H9 (cell line): ENCODE measurements around the gene TENM3. TPM values are rescaled to one million over a fixed set of nuclear protein-coding genes. Genes with fewer than 3 reads are reported as not detected.
A peak's percentile ranks its signal among the peaks of the same experiment; 100 is the strongest.

ENCODE experiments used
- DNase-seq: peaks from one replicate; pipeline ENCODE4 v3.0.0-alpha.2; 2017
- H2AFZ ChIP-seq: one replicate; pipeline ENCODE4 v1.6.1; 2013; ENCODE audit warnings: mild to moderate bottlenecking, low read length, control low read depth, moderate library complexity
- H2AK5ac ChIP-seq: 2 replicates; pipeline ENCODE4 v1.6.1; 2013; ENCODE audit warnings: low read length, control low read depth, mixed read lengths; ENCODE audit not compliant: insufficient read length
- H2BK120ac ChIP-seq: one replicate; pipeline ENCODE4 v1.6.1; 2013; ENCODE audit warnings: low read depth, mild to moderate bottlenecking, low read length, control low read depth, inconsistent platforms; ENCODE audit not compliant: poor library complexity, severe bottlenecking
- H2BK12ac ChIP-seq: 2 replicates; pipeline ENCODE4 v1.6.1; 2013; ENCODE audit warnings: low read length, control low read depth, mixed read lengths, low read depth; ENCODE audit not compliant: insufficient read length
- H2BK15ac ChIP-seq: 2 replicates; pipeline ENCODE4 v1.6.1; 2013; ENCODE audit warnings: low read depth, low read length, control low read depth
- H2BK20ac ChIP-seq: one replicate; pipeline ENCODE4 v1.6.1; 2013; ENCODE audit warnings: low read depth, mild to moderate bottlenecking, low read length, control low read depth, inconsistent platforms; ENCODE audit not compliant: poor library complexity, severe bottlenecking
- H2BK5ac ChIP-seq: 2 replicates; pipeline ENCODE4 v1.6.1; 2013; ENCODE audit warnings: low read length, control low read depth, mixed read lengths; ENCODE audit not compliant: insufficient read length
- H3K14ac ChIP-seq: 2 replicates; pipeline ENCODE4 v1.6.1; 2013; ENCODE audit warnings: low read length, control low read depth; ENCODE audit not compliant: insufficient read depth
- H3K18ac ChIP-seq: 2 replicates; pipeline ENCODE4 v1.6.1; 2013; ENCODE audit warnings: low read depth, mild to moderate bottlenecking, mixed read lengths, low read length, control low read depth; ENCODE audit not compliant: insufficient read length
- H3K23ac ChIP-seq: 2 replicates; pipeline ENCODE4 v1.6.1; 2013; ENCODE audit warnings: low read length, control low read depth, mixed read lengths, low read depth; ENCODE audit not compliant: insufficient read length
- H3K23me2 ChIP-seq: 2 replicates; pipeline ENCODE4 v1.6.1; 2013; ENCODE audit warnings: low read depth, mild to moderate bottlenecking, mixed read lengths, low read length, control low read depth; ENCODE audit not compliant: insufficient read length, poor library complexity, severe bottlenecking
- H3K27ac ChIP-seq: 2 replicates; pipeline ENCODE4 v1.5.1; 2013; ENCODE audit warnings: low read length, control low read depth, mixed read lengths, low read depth; ENCODE audit not compliant: insufficient read length
- H3K27me3 ChIP-seq: 2 replicates; pipeline ENCODE4 v1.6.1; 2013; ENCODE audit warnings: low read length, control low read depth, inconsistent platforms; ENCODE audit not compliant: insufficient read depth
- H3K4ac ChIP-seq: 2 replicates; pipeline ENCODE4 v1.6.1; 2013; ENCODE audit warnings: low read depth, mild to moderate bottlenecking, control low read depth, inconsistent platforms, low read length, moderate library complexity
- H3K4me1 ChIP-seq: 2 replicates; pipeline ENCODE4 v1.6.1; 2013; ENCODE audit warnings: low read length, control low read depth, inconsistent platforms; ENCODE audit not compliant: insufficient read depth
- H3K4me2 ChIP-seq: 2 replicates; pipeline ENCODE4 v1.6.1; 2013; ENCODE audit warnings: low read length, control low read depth, mixed read lengths; ENCODE audit not compliant: insufficient read length, insufficient read depth
- H3K56ac ChIP-seq: 2 replicates; pipeline ENCODE4 v1.6.1; 2013; ENCODE audit warnings: low read depth, mild to moderate bottlenecking, mixed read lengths, low read length, control low read depth; ENCODE audit not compliant: insufficient read length
- H3K79me1 ChIP-seq: 2 replicates; pipeline ENCODE4 v1.6.1; 2013; ENCODE audit warnings: low read depth, mild to moderate bottlenecking, moderate library complexity, low read length, control low read depth, inconsistent platforms; ENCODE audit not compliant: insufficient read depth, poor library complexity, severe bottlenecking
- H3K79me2 ChIP-seq: 2 replicates; pipeline ENCODE4 v1.6.1; 2013; ENCODE audit warnings: low read length, control low read depth, inconsistent platforms; ENCODE audit not compliant: insufficient read depth
- H3K9ac ChIP-seq: 2 replicates; pipeline ENCODE4 v1.6.1; 2013; ENCODE audit warnings: low read length, control low read depth, mixed read lengths; ENCODE audit not compliant: insufficient read length; ENCODE audit errors: extremely low read depth
- H3K9me3 ChIP-seq: one replicate; pipeline ENCODE4 v1.6.1; 2013; ENCODE audit warnings: low read depth, low read length, inconsistent platforms; ENCODE audit not compliant: control insufficient read depth
- H3T11ph ChIP-seq: one replicate; pipeline ENCODE4 v1.6.1; 2013; ENCODE audit warnings: mild to moderate bottlenecking, low read length, control low read depth, inconsistent platforms
- H4K20me1 ChIP-seq: one replicate; pipeline ENCODE4 v1.6.1; 2013; ENCODE audit not compliant: control insufficient read depth, insufficient read length, insufficient read depth
- H4K5ac ChIP-seq: 2 replicates; pipeline ENCODE4 v1.6.1; 2013; ENCODE audit warnings: low read depth, mild to moderate bottlenecking, mixed read lengths, low read length, control low read depth; ENCODE audit not compliant: insufficient read length
- H4K8ac ChIP-seq: replicated peaks from 2 replicates; pipeline ENCODE4 v1.6.1; 2013; ENCODE audit warnings: low read length, control low read depth, mixed read lengths, low read depth; ENCODE audit not compliant: insufficient read length
- H4K91ac ChIP-seq: 2 replicates; pipeline ENCODE4 v1.6.1; 2013; ENCODE audit warnings: low read depth, mild to moderate bottlenecking, moderate library complexity, mixed read lengths, low read length, control low read depth; ENCODE audit not compliant: insufficient read length
- H3K27ac Mint-ChIP-seq, 3 experiments: 2 replicates in 2 of 3; 3 replicates in 1 of 3; pipeline ENCODE4 v1.8.0; 2020 to 2021; ENCODE audit warnings: mixed read lengths in 3 of 3, mild to moderate bottlenecking in 1 of 3, moderate library complexity in 1 of 3
- H3K27me3 Mint-ChIP-seq: 2 replicates; pipeline ENCODE4 v1.8.0; 2021; ENCODE audit warnings: low read depth, mild to moderate bottlenecking, moderate library complexity, mixed read lengths
- H3K36me3 Mint-ChIP-seq, 3 experiments: 2 replicates in 2 of 3; 3 replicates in 1 of 3; pipeline ENCODE4 v1.8.0; 2020 to 2021; ENCODE audit warnings: low read depth in 3 of 3, mixed read lengths in 3 of 3; ENCODE audit not compliant: insufficient read depth in 1 of 3
- H3K4me1 Mint-ChIP-seq, 2 experiments: 2 replicates each; pipeline ENCODE4 v1.8.0; 2020; ENCODE audit warnings: mixed read lengths in 2 of 2
- H3K4me3 Mint-ChIP-seq, 2 experiments: 2 replicates in 1 of 2; 3 replicates in 1 of 2; pipeline ENCODE4 v1.8.0; 2020 to 2021; ENCODE audit warnings: mild to moderate bottlenecking in 2 of 2, mixed read lengths in 2 of 2, moderate library complexity in 1 of 2
- H3K9me3 Mint-ChIP-seq, 2 experiments: 2 replicates in 1 of 2; 3 replicates in 1 of 2; pipeline ENCODE4 v1.8.0; 2020; ENCODE audit warnings: mild to moderate bottlenecking in 2 of 2, mixed read lengths in 2 of 2, moderate library complexity in 1 of 2
- CTCF ChIP-seq: fragments of 200-600 bp; sonication (generic); conservative IDR thresholded peaks from 3 replicates; pipeline ENCODE4 v1.8.0; 2021; ENCODE audit warnings: antibody characterized with exemption, mild to moderate bottlenecking
- WGBS: extraction: QIAGEN DNeasy Blood & Tissue Kit; methylation state at CpG from one replicate; pipeline ENCODE4 v1.1.7; 2013; ENCODE audit warnings: missing lambda C conversion rate, low lambda C conversion rate, mixed read lengths; ENCODE audit not compliant: insufficient read length; ENCODE audit errors: extremely low coverage; 5-methylcytosine and 5-hydroxymethylcytosine counted together
- total RNA-seq: library from RNA; stranded (reverse); gene quantifications from 2 replicates; pipeline ENCODE4 v1.2.1, GENCODE V29; 2021

TENM3 gene
- total RNA-seq, 1 experiment from 2014 or later, result 49.6 TPM

GRCh38 chr4:182449186-182449929, 206.2 kb downstream of the TENM3 start:
- H2BK15ac ChIP-seq, result no peak overlapping the region
- H3K4me2 ChIP-seq, result peak overlapping the region; percentile 99
- H4K91ac ChIP-seq, result no peak overlapping the region
- H3K27me3 Mint-ChIP-seq, result peaks cover 16% of the 10 kb centered on the region
- no peaks in the 10 kb centered on the region for H4K20me1 ChIP-seq
- no peaks in the 10 kb centered on the region for H3K79me1 ChIP-seq
- H3K27me3 ChIP-seq, result no peaks in the 10 kb centered on the region
- no peak overlapping the region for H3K23ac ChIP-seq
- H3K9me3 Mint-ChIP-seq, result no peaks in the 10 kb centered on the region
- H2BK5ac ChIP-seq, result no peak overlapping the region
- peaks cover 39 to 52% of the 10 kb centered on the region in 2 experiments for H3K4me1 Mint-ChIP-seq
- peaks cover 6% of the 10 kb centered on the region for H3K23me2 ChIP-seq
- peak overlapping the region; percentile 81 for H3K9ac ChIP-seq
- H4K8ac ChIP-seq, result no peak overlapping the region
- no peak overlapping the region for H2AK5ac ChIP-seq
- H2BK120ac ChIP-seq, result no peak overlapping the region
- no peak overlapping the region for H3K56ac ChIP-seq
- H3K9me3 ChIP-seq, result no peaks in the 10 kb centered on the region
- H3K4ac ChIP-seq, result no peak overlapping the region
- H3K36me3 Mint-ChIP-seq, result no peaks in the 10 kb centered on the region
- no peak overlapping the region for H3K18ac ChIP-seq
- peak; percentile 75 for DNase-seq
- H3K4me3 Mint-ChIP-seq, result peak overlapping the region; percentile 90 to 98
- peak overlapping the region; percentile 87 to 98 (median 96) for H3K27ac Mint-ChIP-seq
- H3K4me1 ChIP-seq, result no peaks in the 10 kb centered on the region
- no peak for TF ChIP-seq CTCF
- H3T11ph ChIP-seq, result no peak overlapping the region
- peaks cover 2% of the 10 kb centered on the region; the same call in 1 of the 2 replicates for H3K79me2 ChIP-seq
- H3K27ac ChIP-seq, result peak overlapping the region; percentile 7
- WGBS, result no CpG with 5 or more reads among the region's 34 CpGs
- no peak overlapping the region for H2BK20ac ChIP-seq
- H4K5ac ChIP-seq, result no peak overlapping the region
- peak overlapping the region; percentile 71; the same call in 1 of the 2 replicates for H3K14ac ChIP-seq
- H2AFZ ChIP-seq, result no peak overlapping the region
- H2BK12ac ChIP-seq, result no peak overlapping the region
